ENCODE measurements around the gene PIK3C2B.

The PIK3C2B gene

GRCh38 chr1:204457666-204458065, 36.9 kb downstream of the PIK3C2B start:
- no peaks in the 10 kb centered on the region for H3K36me3 ChIP-seq
- no peak overlapping the region for H3K27ac ChIP-seq
- no peaks in the 10 kb centered on the region for H3K9me3 ChIP-seq
- peaks cover 5% of the 10 kb centered on the region for H3K27me3 ChIP-seq
- TF ChIP-seq CTCF (IDR thresholded peaks at IDR 0.05) = no peak
- H3K4me3 ChIP-seq (ENCODE audit: low read depth in 1 of 2, low read length in 1 of 2) = no peak overlapping the region
- H3K4me1 ChIP-seq (ENCODE audit: control insufficient read depth in 1 of 2, insufficient read depth in 1 of 2, low read depth in 1 of 2, low read length in 1 of 2) = peaks cover 6 to 9% of the 10 kb centered on the region in 2 experiments

- Histone ChIP-seq H3K36me3 (no peaks in the 10 kb centered on the region), H3K27me3 (peaks cover 5% of the 10 kb centered on the region), H3K4me1 (ENCODE audit: control insufficient read depth in 1 of 2, insufficient read depth in 1 of 2, low read depth in 1 of 2, low read length in 1 of 2) (peaks cover 6 to 9% of the 10 kb centered on the region in 2 experiments), H3K27ac (no peak overlapping the region), H3K4me3 (ENCODE audit: low read depth in 1 of 2, low read length in 1 of 2) (no peak overlapping the region), H3K9me3 (no peaks in the 10 kb centered on the region)
- TF ChIP-seq CTCF (IDR thresholded peaks at IDR 0.05) = no peak
Observed at GRCh38 chr1:204456826-204457442, 37.7 kb downstream of the PIK3C2B start.

- no peaks in the 10 kb centered on the region for H3K36me3 ChIP-seq
- no peak overlapping the region for H3K27ac ChIP-seq
- no peaks in the 10 kb centered on the region for H3K4me1 ChIP-seq (ENCODE audit: control insufficient read depth in 1 of 2, insufficient read depth in 1 of 2, low read depth in 1 of 2, low read length in 1 of 2)
- no peak for TF ChIP-seq CTCF (IDR thresholded peaks at IDR 0.05)
- H3K27me3 ChIP-seq = peaks cover 5% of the 10 kb centered on the region
- H3K4me3 ChIP-seq (ENCODE audit: low read depth in 1 of 2, low read length in 1 of 2) = no peak overlapping the region
- no peaks in the 10 kb centered on the region for H3K9me3 ChIP-seq
Observed at GRCh38 chr1:204455831-204456145, 38.8 kb downstream of the PIK3C2B start.

GRCh38 chr1:204455063-204455830, 39.4 kb downstream of the PIK3C2B start:
- no peaks in the 10 kb centered on the region for H3K4me1 ChIP-seq (ENCODE audit: control insufficient read depth in 1 of 2, insufficient read depth in 1 of 2, low read depth in 1 of 2, low read length in 1 of 2)
- H3K27ac ChIP-seq = no peak overlapping the region
- H3K27me3 ChIP-seq = peaks cover 5% of the 10 kb centered on the region
- TF ChIP-seq CTCF (IDR thresholded peaks at IDR 0.05) = no peak
- no peak overlapping the region for H3K4me3 ChIP-seq (ENCODE audit: low read depth in 1 of 2, low read length in 1 of 2)
- no peaks in the 10 kb centered on the region for H3K36me3 ChIP-seq
- H3K9me3 ChIP-seq = no peaks in the 10 kb centered on the region

- H3K9me3 ChIP-seq = no peaks in the 10 kb centered on the region
- H3K4me1 ChIP-seq (ENCODE audit: control insufficient read depth in 1 of 2, insufficient read depth in 1 of 2, low read depth in 1 of 2, low read length in 1 of 2) = no peaks in the 10 kb centered on the region
- no peaks in the 10 kb centered on the region for H3K36me3 ChIP-seq
- H3K4me3 ChIP-seq (ENCODE audit: low read depth in 1 of 2, low read length in 1 of 2) = no peak overlapping the region
- no peak overlapping the region for H3K27ac ChIP-seq
- H3K27me3 ChIP-seq = peaks cover 5% of the 10 kb centered on the region
- TF ChIP-seq CTCF (IDR thresholded peaks at IDR 0.05) = no peak
Observed at GRCh38 chr1:204454476-204454875, 40.1 kb downstream of the PIK3C2B start.

Data from neutrophil (primary cell).